GM23248 (cell line): ENCODE measurements around the gene MAML3. TPM values are rescaled to one million over a fixed set of nuclear protein-coding genes. Genes with fewer than 3 reads are reported as not detected.

Experiments used
- DNase-seq: peaks from one replicate; pipeline ENCODE4 v3.0.0-alpha.2; 2015
- H2AFZ ChIP-seq: fragments of 200-600 bp; sonication (generic); 2 replicates; pipeline ENCODE4 v1.6.1; 2016; ENCODE audit warnings: antibody characterized with exemption
- H3F3A ChIP-seq: fragments of 200-600 bp; sonication (generic); 2 replicates; pipeline ENCODE4 v1.6.1; 2016; ENCODE audit warnings: mild to moderate bottlenecking, antibody characterized with exemption, mixed run types; ENCODE audit not compliant: insufficient read depth
- H3K27ac ChIP-seq: fragments of 200-600 bp; sonication (generic); 2 replicates; pipeline ENCODE4 v1.5.1; 2016; ENCODE audit warnings: mild to moderate bottlenecking
- H3K27me3 ChIP-seq: fragments of 200-600 bp; sonication (generic); replicated peaks from 2 replicates; pipeline ENCODE4 v1.6.1; 2016; ENCODE audit warnings: mild to moderate bottlenecking; ENCODE audit not compliant: insufficient read depth
- H3K36me3 ChIP-seq: fragments of 200-600 bp; sonication (generic); 2 replicates; pipeline ENCODE4 v1.6.1; 2016; ENCODE audit warnings: low read depth, mild to moderate bottlenecking
- H3K4me1 ChIP-seq: fragments of 200-600 bp; sonication (generic); 2 replicates; pipeline ENCODE4 v1.6.1; 2016; ENCODE audit warnings: mild to moderate bottlenecking; ENCODE audit not compliant: insufficient read depth
- H3K4me2 ChIP-seq: fragments of 200-600 bp; sonication (generic); one replicate; pipeline ENCODE4 v1.6.1; 2016; ENCODE audit warnings: mild to moderate bottlenecking; ENCODE audit not compliant: unreplicated experiment
- H3K4me3 ChIP-seq: fragments of 200-600 bp; sonication (generic); 2 replicates; pipeline ENCODE4 v1.5.1; 2016; ENCODE audit warnings: mild to moderate bottlenecking
- H3K79me2 ChIP-seq: fragments of 200-600 bp; sonication (generic); 2 replicates; pipeline ENCODE4 v1.6.1; 2016; ENCODE audit warnings: mild to moderate bottlenecking; ENCODE audit not compliant: insufficient read depth
- H3K9ac ChIP-seq: fragments of 200-600 bp; sonication (generic); 2 replicates; pipeline ENCODE4 v1.6.1; 2016; ENCODE audit warnings: mild to moderate bottlenecking
- H3K9me2 ChIP-seq: fragments of 200-600 bp; sonication (generic); 2 replicates; pipeline ENCODE4 v1.6.1; 2016; ENCODE audit warnings: mixed run types, mild to moderate bottlenecking, moderate library complexity; ENCODE audit not compliant: insufficient read depth
- H3K9me3 ChIP-seq: fragments of 200-600 bp; sonication (generic); one replicate; pipeline ENCODE4 v1.6.1; 2017; ENCODE audit warnings: low read depth
- H4K20me1 ChIP-seq: fragments of 200-600 bp; sonication (generic); 2 replicates; pipeline ENCODE4 v1.6.0; 2016; ENCODE audit not compliant: insufficient read depth
- EZH2 ChIP-seq: fragments of 200-600 bp; sonication (generic); IDR thresholded peaks from 2 replicates; pipeline ENCODE4 v1.6.1; 2018; ENCODE audit warnings: antibody characterized with exemption, mild to moderate bottlenecking; ENCODE audit not compliant: insufficient read depth, poor library complexity, severe bottlenecking
- EZH2phosphoT487 ChIP-seq: fragments of 200-600 bp; sonication (generic); IDR thresholded peaks from 2 replicates; pipeline ENCODE4 v1.6.1; 2018; ENCODE audit warnings: antibody characterized with exemption, moderate library complexity, mild to moderate bottlenecking, low read depth; ENCODE audit not compliant: insufficient read depth
- WGBS, 2 experiments: methylation state at CpG; one replicate each; pipeline ENCODE4 v1.1.6; 2015 to 2017; ENCODE audit warnings: low lambda C conversion rate in 2 of 2, low coverage in 1 of 2; ENCODE audit errors: missing lambda C conversion rate in 2 of 2; 5-methylcytosine and 5-hydroxymethylcytosine counted together
- in situ Hi-C: fragments of 300-500 bp; cut with MboI; formaldehyde crosslinking; loops from 2 replicates; pipeline ENCODE4 v1.15.0; 2020
- polyA plus RNA-seq: library from polyadenylated mRNA; unstranded; fragments of >200 nt; fragmentation: Nextera tagmentation; extraction: Ambion mirVana; gene quantifications from 2 replicates; pipeline ENCODE4 v1.2.1, GENCODE V29; 2016
- total RNA-seq: library from RNA; depleted of rRNA; stranded (reverse); fragments of >200 nt; shearing (Covaris generic); gene quantifications from 2 replicates; pipeline ENCODE4 v1.2.3, GENCODE V29; 2014

MAML3 gene
- total and polyA plus RNA-seq, 2 experiments from 2014 or later: 0.96 to 1.5 TPM

GRCh38 chr4:139763672-139764071 is 390.3 kb downstream of the MAML3 start:
- no peak for TF ChIP-seq EZH2phosphoT487
- TF ChIP-seq EZH2: no peak
- no peaks in the 10 kb centered on the region for H3K9me3 ChIP-seq
- no peaks in the 10 kb centered on the region for H3F3A ChIP-seq
- H3K4me1 ChIP-seq: peaks cover 15% of the 10 kb centered on the region
- H2AFZ ChIP-seq: no peak overlapping the region
- no peak overlapping the region for H3K4me3 ChIP-seq
- in situ Hi-C loops: no loop called here
- no peaks in the 10 kb centered on the region for H3K9me2 ChIP-seq
- no peaks in the 10 kb centered on the region for H3K27me3 ChIP-seq
- H4K20me1 ChIP-seq: no peaks in the 10 kb centered on the region
- H3K4me2 ChIP-seq: no peak overlapping the region
- H3K9ac ChIP-seq: no peak overlapping the region
- H3K79me2 ChIP-seq: no peaks in the 10 kb centered on the region
- H3K27ac ChIP-seq: no peak overlapping the region
- no peaks in the 10 kb centered on the region for H3K36me3 ChIP-seq
- no peak for DNase-seq
- WGBS, 2 experiments: 93 to 95% methylated on average over 2 of the region's 2 CpGs

GRCh38 chr4:139763205-139763604 is 390.8 kb downstream of the MAML3 start:
- H3K27me3 ChIP-seq: no peaks in the 10 kb centered on the region
- WGBS, 2 experiments: 64 to 75% methylated on average over 6 of the region's 6 CpGs
- H3K27ac ChIP-seq: no peak overlapping the region
- H3K4me2 ChIP-seq: no peak overlapping the region
- in situ Hi-C loops: no loop called here
- H3K9me3 ChIP-seq: no peaks in the 10 kb centered on the region
- no peaks in the 10 kb centered on the region for H3K79me2 ChIP-seq
- TF ChIP-seq EZH2: no peak
- no peak for TF ChIP-seq EZH2phosphoT487
- no peak for DNase-seq
- no peaks in the 10 kb centered on the region for H3K9me2 ChIP-seq
- no peak overlapping the region for H3K9ac ChIP-seq
- no peaks in the 10 kb centered on the region for H3F3A ChIP-seq
- H2AFZ ChIP-seq: no peak overlapping the region
- H3K4me3 ChIP-seq: no peak overlapping the region
- H3K36me3 ChIP-seq: no peaks in the 10 kb centered on the region
- H4K20me1 ChIP-seq: no peaks in the 10 kb centered on the region
- H3K4me1 ChIP-seq: peaks cover 15% of the 10 kb centered on the region

- H4K20me1 ChIP-seq: no peaks in the 10 kb centered on the region
- in situ Hi-C loops: no loop called here
- TF ChIP-seq EZH2phosphoT487 (no peak), EZH2 (no peak)
- no peak overlapping the region for H3K4me2 ChIP-seq
- peaks cover 12% of the 10 kb centered on the region for H3K4me1 ChIP-seq
- no peak overlapping the region for H2AFZ ChIP-seq
- H3K9me3 ChIP-seq: no peaks in the 10 kb centered on the region
- no peak overlapping the region for H3K9ac ChIP-seq
- H3K4me3 ChIP-seq: no peak overlapping the region
- no peaks in the 10 kb centered on the region for H3K9me2 ChIP-seq
- no peaks in the 10 kb centered on the region for H3F3A ChIP-seq
- no peaks in the 10 kb centered on the region for H3K27me3 ChIP-seq
- H3K36me3 ChIP-seq: no peaks in the 10 kb centered on the region
- H3K79me2 ChIP-seq: no peaks in the 10 kb centered on the region
- WGBS, 2 experiments: 66 to 75% methylated on average over 5 of the region's 5 CpGs
- no peak overlapping the region for H3K27ac ChIP-seq
- DNase-seq: no peak
Measured at GRCh38 chr4:139762720-139763119, 391.3 kb downstream of the MAML3 start.

GRCh38 chr4:139761461-139761860 is 392.5 kb downstream of the MAML3 start:
- in situ Hi-C loops: no loop called here
- Histone ChIP-seq H3K9me2 (no peaks in the 10 kb centered on the region), H2AFZ (no peak overlapping the region), H3K4me3 (no peak overlapping the region), H3K9ac (no peak overlapping the region), H3K9me3 (no peaks in the 10 kb centered on the region), H3K27me3 (no peaks in the 10 kb centered on the region), H3K4me2 (no peak overlapping the region), H3F3A (no peaks in the 10 kb centered on the region), H4K20me1 (no peaks in the 10 kb centered on the region), H3K4me1 (no peaks in the 10 kb centered on the region), H3K79me2 (no peaks in the 10 kb centered on the region), H3K27ac (no peak overlapping the region), H3K36me3 (no peaks in the 10 kb centered on the region)
- WGBS, 2 experiments: 63 to 75% methylated on average over 4 of the region's 4 CpGs
- TF ChIP-seq EZH2 (no peak), EZH2phosphoT487 (no peak)
- peak; percentile 58 for DNase-seq

- H3K79me2 ChIP-seq: no peaks in the 10 kb centered on the region
- H3K27ac ChIP-seq: no peak overlapping the region
- no peak overlapping the region for H2AFZ ChIP-seq
- H3K4me3 ChIP-seq: no peak overlapping the region
- DNase-seq: no peak
- H3F3A ChIP-seq: no peaks in the 10 kb centered on the region
- 70 to 76% methylated on average over 4 of the region's 4 CpGs for WGBS, 2 experiments
- no peaks in the 10 kb centered on the region for H3K4me1 ChIP-seq
- H3K27me3 ChIP-seq: no peaks in the 10 kb centered on the region
- no peaks in the 10 kb centered on the region for H4K20me1 ChIP-seq
- H3K4me2 ChIP-seq: no peak overlapping the region
- TF ChIP-seq EZH2phosphoT487 (no peak), EZH2 (no peak)
- H3K9me3 ChIP-seq: no peaks in the 10 kb centered on the region
- H3K36me3 ChIP-seq: no peaks in the 10 kb centered on the region
- H3K9me2 ChIP-seq: no peaks in the 10 kb centered on the region
- in situ Hi-C loops: no loop called here
- no peak overlapping the region for H3K9ac ChIP-seq
Measured at GRCh38 chr4:139760567-139760966, 393.4 kb downstream of the MAML3 start.
